Measurements from ENCODE around the gene TXK.

DNA sequence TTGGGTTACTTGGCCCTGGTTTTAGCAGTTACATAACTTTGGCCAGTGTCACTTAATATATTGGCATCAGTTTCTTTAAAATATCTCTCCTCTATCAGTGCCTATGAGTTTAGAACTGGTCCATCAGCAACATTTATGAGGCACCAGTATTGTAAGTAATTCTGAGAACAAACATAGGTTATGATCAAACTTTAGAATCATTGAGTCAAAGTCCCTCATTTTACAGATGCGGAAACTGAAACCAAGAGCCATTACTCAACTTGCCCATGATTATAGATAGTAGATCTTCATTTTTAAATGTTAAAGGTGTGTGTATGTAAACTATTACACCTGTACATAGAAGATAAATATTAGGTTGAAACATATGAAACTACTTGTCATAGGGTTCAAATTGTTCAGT lies 113.0 kb downstream of the TXK start:
- TF ChIP-seq EZH2phosphoT487 (IDR thresholded peaks at IDR 0.05; ENCODE audit: insufficient read depth, low read depth) (no peak), EZH2 (IDR thresholded peaks at IDR 0.05; ENCODE audit: insufficient read depth, poor library complexity, severe bottlenecking) (no peak)

All from GM23248 (cell line).